AG04449 (cell line): ENCODE results near the gene RASL12.
"Not testable (repeated sequence)": the region's sequence is repeated elsewhere in the genome, so short reads cannot be mapped to it uniquely, and the experiment has no call there.

Experiments used
- CTCF ChIA-PET: fragments of 350-600 bp; formaldehyde crosslinking; extraction: SDS; loops from one replicate; lab custom pipeline; 2021; ENCODE audit warnings: antibody characterized with exemption; lab: Yijun Ruan, JAX
- POLR2A ChIA-PET: fragments of 400-600, 350-600 bp; formaldehyde crosslinking; extraction: SDS; loops from one replicate; lab custom pipeline; 2020; ENCODE audit warnings: antibody characterized with exemption, inconsistent platforms; lab: Yijun Ruan, JAX
- DNase-seq: peaks from one replicate; pipeline ENCODE4 v3.0.0-alpha.2; 2010; ENCODE audit warnings: low read depth, low spot score
- H3K4me3 ChIP-seq: 2 replicates; pipeline ENCODE4 v1.5.1; 2011; ENCODE audit warnings: low read depth, mild to moderate bottlenecking, control low read depth, low read length
- CTCF ChIP-seq: IDR thresholded peaks from one replicate; pipeline ENCODE4 v1.5.1; 2011; ENCODE audit warnings: mild to moderate bottlenecking, moderate library complexity, low read length, control low read depth, inconsistent platforms; ENCODE audit not compliant: insufficient read depth; ENCODE audit errors: missing control alignments

RASL12 gene

GRCh38 chr15:65028338-65028737 lies 39.5 kb downstream of the RASL12 start:
- POLR2A ChIA-PET: interaction anchor here (0.6 kb wide), 1 partner anchor 317 kb away, joined by 4 read pairs; no protein-coding TSS in a partner anchor
- DNase-seq: no peak
- CTCF ChIA-PET: no interaction called here
- peak overlapping the region; percentile 83 for H3K4me3 ChIP-seq
- no peak for TF ChIP-seq CTCF

GRCh38 chr15:65027593-65027992 lies 40.2 kb downstream of the RASL12 start:
- ChIA-PET POLR2A (interaction anchor here (0.6 kb wide), 1 partner anchor 316 kb away, joined by 4 read pairs; no protein-coding TSS in a partner anchor), CTCF (no interaction called here)

GRCh38 chr15:65026756-65027155 lies 41.0 kb downstream of the RASL12 start:
- no peak overlapping the region for H3K4me3 ChIP-seq
- CTCF ChIA-PET: no interaction called here
- DNase-seq: no peak
- POLR2A ChIA-PET: no interaction called here
- no peak for TF ChIP-seq CTCF

More at GRCh38 chr15:65027593-65027992, 40.2 kb downstream of the RASL12 start:
- DNase-seq: no peak
- TF ChIP-seq CTCF: no peak
- no peak overlapping the region for H3K4me3 ChIP-seq

GRCh38 chr15:65021488-65021887 lies 46.3 kb downstream of the RASL12 start:
- POLR2A ChIA-PET: no interaction called here

GRCh38 chr15:65020419-65020818 lies 47.4 kb downstream of the RASL12 start:
- POLR2A ChIA-PET: no interaction called here
- CTCF ChIA-PET: interaction anchor here (1.2 kb wide), 1 partner anchor 14 kb away, joined by 5 read pairs; no protein-coding TSS in a partner anchor
- DNase-seq: no peak
- no peak for TF ChIP-seq CTCF
- H3K4me3 ChIP-seq: no peak overlapping the region

More at GRCh38 chr15:65021488-65021887, 46.3 kb downstream of the RASL12 start:
- TF ChIP-seq CTCF: no peak
- no peak overlapping the region for H3K4me3 ChIP-seq
- DNase-seq: no peak
- CTCF ChIA-PET: interaction anchor here (1.2 kb wide), 1 partner anchor 13 kb away, joined by 5 read pairs; no protein-coding TSS in a partner anchor

GRCh38 chr15:65011198-65011597 lies 56.6 kb downstream of the RASL12 start:
- DNase-seq, POLR2A ChIA-PET, H3K4me3 ChIP-seq: not testable (repeated sequence)
- CTCF ChIA-PET: interaction anchor here (1.0 to 1.4 kb wide), 5 partner anchors 11 to 283 kb away, joined by 3 to 7 read pairs (median 3); no protein-coding TSS in a partner anchor

- TF ChIP-seq CTCF: peak; percentile 24
- CTCF ChIA-PET: interaction anchor here (0.6 to 1.6 kb wide), 7 partner anchors 9 to 278 kb away, joined by 3 to 5 read pairs (median 3); no protein-coding TSS in a partner anchor
- no peak for DNase-seq
- no peak overlapping the region for H3K4me3 ChIP-seq
- POLR2A ChIA-PET: no interaction called here
These were observed 58.8 kb downstream of the RASL12 start for GRCh38 chr15:65008983-65009382.
